ENCODE data around the gene APOA5. TPM values are rescaled to one million over a fixed set of nuclear protein-coding genes. Genes with fewer than 3 reads are reported as not detected.
"Not testable (repeated sequence)": the region's sequence is repeated elsewhere in the genome, so short reads cannot be mapped to it uniquely, and the experiment has no call there.

Gene APOA5
- total RNA-seq (2014; rRNA removed; shearing (Covaris generic)) = not detected in 2 replicates
- polyA plus RNA-seq (2015; cell fraction: cytosol; rRNA removed) = not detected in 2 replicates
- not detected in 2 replicates for polyA plus RNA-seq (2015; cell fraction: nucleus; rRNA removed)

GRCh38 chr11:116791813-116792143 is at the start of gene APOA5:
APOA5 (minus strand) TSS chr11:116791879; CDS start chr11:116791860, 19 bp downstream.
- in situ Hi-C loops (cut with HindIII; ENCODE audit: low pct_unique_long_range_greater_than_20kb, low sequenced_read_pairs) = no loop called here
- DNase-seq (ENCODE audit: low read depth, low spot score) = no peak

GRCh38 chr11:116840746-116841296 is 49.1 kb upstream of the APOA5 start:
- in situ Hi-C loops (cut with HindIII; ENCODE audit: low pct_unique_long_range_greater_than_20kb, low sequenced_read_pairs) = no loop called here

GRCh38 chr11:116840224-116840745 is 48.6 kb upstream of the APOA5 start:
- no peak for DNase-seq (ENCODE audit: low read depth, low spot score)
- in situ Hi-C loops (cut with HindIII; ENCODE audit: low pct_unique_long_range_greater_than_20kb, low sequenced_read_pairs) = no loop called here

More at GRCh38 chr11:116840746-116841296, 49.1 kb upstream of the APOA5 start:
- no peak for DNase-seq (ENCODE audit: low read depth, low spot score)

GRCh38 chr11:116838321-116839084 is 46.8 kb upstream of the APOA5 start:
- in situ Hi-C loops (cut with HindIII; ENCODE audit: low pct_unique_long_range_greater_than_20kb, low sequenced_read_pairs) = no loop called here
- DNase-seq (ENCODE audit: low read depth, low spot score) = no peak

GRCh38 chr11:116837231-116838091 is 45.8 kb upstream of the APOA5 start, which contains the start of gene APOA1:
APOA1 (minus strand) TSS chr11:116837622; CDS start chr11:116837387, 235 bp downstream.
- in situ Hi-C loops (cut with HindIII; ENCODE audit: low pct_unique_long_range_greater_than_20kb, low sequenced_read_pairs) = no loop called here
- no peak for DNase-seq (ENCODE audit: low read depth, low spot score)

GRCh38 chr11:116836632-116836991 is 44.9 kb upstream of the APOA5 start:
- in situ Hi-C loops (cut with HindIII; ENCODE audit: low pct_unique_long_range_greater_than_20kb, low sequenced_read_pairs) = no loop called here
- no peak for DNase-seq (ENCODE audit: low read depth, low spot score)

GRCh38 chr11:116835791-116836631 is 44.3 kb upstream of the APOA5 start:
- DNase-seq (ENCODE audit: low read depth, low spot score) = peak; percentile 85
- in situ Hi-C loops (cut with HindIII; ENCODE audit: low pct_unique_long_range_greater_than_20kb, low sequenced_read_pairs) = no loop called here

- in situ Hi-C loops (cut with HindIII; ENCODE audit: low pct_unique_long_range_greater_than_20kb, low sequenced_read_pairs) = no loop called here
- DNase-seq (ENCODE audit: low read depth, low spot score) = no peak
Measured at GRCh38 chr11:116835042-116835772, 43.5 kb upstream of the APOA5 start.

GRCh38 chr11:116834535-116835041 is 42.9 kb upstream of the APOA5 start:
- in situ Hi-C loops (cut with HindIII; ENCODE audit: low pct_unique_long_range_greater_than_20kb, low sequenced_read_pairs); DNase-seq (ENCODE audit: low read depth, low spot score): not testable (repeated sequence)

GRCh38 chr11:116833816-116834534 is 42.3 kb upstream of the APOA5 start:
- no peak for DNase-seq (ENCODE audit: low read depth, low spot score)
- in situ Hi-C loops (cut with HindIII; ENCODE audit: low pct_unique_long_range_greater_than_20kb, low sequenced_read_pairs) = no loop called here

GRCh38 chr11:116833491-116833815 is 41.8 kb upstream of the APOA5 start:
- in situ Hi-C loops (cut with HindIII; ENCODE audit: low pct_unique_long_range_greater_than_20kb, low sequenced_read_pairs) = no loop called here
- DNase-seq (ENCODE audit: low read depth, low spot score) = no peak

GRCh38 chr11:116832350-116833290 is 40.9 kb upstream of the APOA5 start:
- in situ Hi-C loops (cut with HindIII; ENCODE audit: low pct_unique_long_range_greater_than_20kb, low sequenced_read_pairs) = no loop called here
- no peak for DNase-seq (ENCODE audit: low read depth, low spot score)

GRCh38 chr11:116831790-116832349 is 40.2 kb upstream of the APOA5 start:
- in situ Hi-C loops (cut with HindIII; ENCODE audit: low pct_unique_long_range_greater_than_20kb, low sequenced_read_pairs) = no loop called here
- no peak for DNase-seq (ENCODE audit: low read depth, low spot score)

GRCh38 chr11:116830184-116830912 is 38.7 kb upstream of the APOA5 start:
- in situ Hi-C loops (cut with HindIII; ENCODE audit: low pct_unique_long_range_greater_than_20kb, low sequenced_read_pairs) = no loop called here
- no peak for DNase-seq (ENCODE audit: low read depth, low spot score)
